Measurements from ENCODE around the gene SPEN.

SPEN gene

DNA sequence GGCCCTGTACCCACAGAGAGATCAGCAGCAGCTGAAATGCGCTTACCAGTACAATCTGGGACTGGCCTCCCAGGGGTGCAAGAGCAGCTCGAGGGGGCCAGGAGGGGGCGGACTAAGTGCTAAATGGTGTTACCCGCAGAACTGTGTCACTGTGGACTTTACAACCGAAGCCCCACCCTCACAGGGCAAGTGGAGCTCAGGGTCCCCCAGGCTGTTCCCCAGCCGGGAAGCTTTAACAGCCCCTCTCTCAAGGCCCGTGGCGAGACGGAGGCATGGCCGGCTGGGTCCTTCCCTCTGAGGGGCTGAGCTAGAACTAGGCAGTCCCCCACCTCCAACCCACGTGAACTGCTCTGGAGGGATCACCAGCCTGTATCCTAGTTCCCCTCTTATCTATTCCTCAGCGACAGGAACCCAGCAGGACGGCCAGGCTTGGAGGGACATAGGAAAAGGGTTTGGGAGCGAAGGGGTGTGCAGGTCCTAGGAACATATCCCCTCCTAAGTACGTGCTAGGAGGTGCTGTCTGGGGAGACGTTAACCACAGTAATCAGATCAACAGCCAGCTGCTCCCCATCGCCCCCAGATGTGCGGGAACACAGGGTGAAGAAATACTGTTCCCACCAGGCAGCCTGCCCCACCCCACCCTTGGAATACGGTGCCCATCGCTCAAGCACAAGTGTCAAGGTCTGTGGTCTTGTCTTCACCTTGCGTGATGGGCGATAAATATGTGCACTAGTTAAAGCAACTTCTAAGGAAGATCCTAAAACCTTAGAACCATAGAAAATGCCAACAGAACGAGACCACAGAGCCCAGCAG lies 104.0 kb downstream of the SPEN start:
- no peak overlapping the region for H3K9ac ChIP-seq (ENCODE audit: low read depth, low read length)
- no peaks in the 10 kb centered on the region for H3K27me3 ChIP-seq (ENCODE audit: control insufficient read depth, insufficient read depth, low read length)
- H3K4me1 ChIP-seq (ENCODE audit: control insufficient read depth, insufficient read depth, low read length): peaks cover 31% of the 10 kb centered on the region
- H3K36me3 ChIP-seq (ENCODE audit: control insufficient read depth, insufficient read depth, low read length): peaks cover 11% of the 10 kb centered on the region
- no peak overlapping the region for H3K27ac ChIP-seq (ENCODE audit: low read depth, low read length)
- no peak overlapping the region for H3K4me3 ChIP-seq (ENCODE audit: low read depth, low read length)
- no peaks in the 10 kb centered on the region for H3K9me3 ChIP-seq (ENCODE audit: control insufficient read depth, insufficient read depth, low read length)

DNA sequence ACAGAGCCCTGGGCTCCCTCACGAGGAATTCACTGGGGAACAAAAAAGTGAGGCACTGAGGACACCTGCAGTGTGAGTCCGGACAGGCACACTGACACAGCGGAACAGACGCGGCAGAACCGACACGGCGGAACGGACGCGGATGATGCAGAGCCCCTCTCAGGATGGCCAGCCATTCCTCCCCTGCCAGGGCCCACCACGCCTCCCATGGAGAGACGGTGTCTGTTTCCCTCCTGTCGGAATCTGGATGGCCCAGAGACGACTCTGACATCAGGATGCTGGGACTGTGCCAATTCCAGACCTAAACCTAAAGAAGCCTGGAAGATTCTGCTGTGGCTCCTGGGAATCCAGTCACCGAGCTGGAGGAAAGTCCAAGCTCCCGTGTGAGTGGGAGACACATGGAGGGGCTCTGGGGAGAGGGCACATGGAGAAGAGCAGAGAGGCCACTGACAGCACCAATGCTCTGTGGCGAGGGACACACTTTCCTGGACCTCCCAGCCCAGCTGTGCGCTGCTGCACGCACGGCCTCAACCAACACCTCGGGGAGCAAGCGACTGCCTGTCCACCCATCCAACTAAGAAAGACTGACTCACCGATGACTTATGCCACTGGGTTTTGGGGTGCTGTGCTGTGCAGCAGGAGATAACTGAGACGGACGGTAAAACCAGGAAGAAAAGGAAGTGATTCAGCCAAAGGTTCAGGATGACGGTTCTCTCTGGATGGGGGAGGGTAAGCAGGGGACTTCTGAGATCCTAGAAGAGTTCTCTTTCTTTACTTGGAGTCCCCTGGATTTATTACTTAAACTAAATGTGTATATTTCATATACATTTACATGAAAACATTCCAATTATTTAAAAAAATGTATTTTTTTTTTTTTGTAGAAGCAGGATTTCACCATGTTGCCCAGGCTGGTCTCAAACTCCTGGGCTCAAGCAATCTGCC lies 105.1 kb downstream of the SPEN start:
- H3K4me3 ChIP-seq (ENCODE audit: low read depth, low read length): no peak overlapping the region
- H3K4me1 ChIP-seq (ENCODE audit: control insufficient read depth, insufficient read depth, low read length): peaks cover 33% of the 10 kb centered on the region
- H3K36me3 ChIP-seq (ENCODE audit: control insufficient read depth, insufficient read depth, low read length): peaks cover under 1% of the 10 kb centered on the region; the same call in 1 of the 2 replicates
- no peaks in the 10 kb centered on the region for H3K9me3 ChIP-seq (ENCODE audit: control insufficient read depth, insufficient read depth, low read length)
- H3K9ac ChIP-seq (ENCODE audit: low read depth, low read length): no peak overlapping the region
- no peak overlapping the region for H3K27ac ChIP-seq (ENCODE audit: low read depth, low read length)
- H3K27me3 ChIP-seq (ENCODE audit: control insufficient read depth, insufficient read depth, low read length): no peaks in the 10 kb centered on the region

DNA sequence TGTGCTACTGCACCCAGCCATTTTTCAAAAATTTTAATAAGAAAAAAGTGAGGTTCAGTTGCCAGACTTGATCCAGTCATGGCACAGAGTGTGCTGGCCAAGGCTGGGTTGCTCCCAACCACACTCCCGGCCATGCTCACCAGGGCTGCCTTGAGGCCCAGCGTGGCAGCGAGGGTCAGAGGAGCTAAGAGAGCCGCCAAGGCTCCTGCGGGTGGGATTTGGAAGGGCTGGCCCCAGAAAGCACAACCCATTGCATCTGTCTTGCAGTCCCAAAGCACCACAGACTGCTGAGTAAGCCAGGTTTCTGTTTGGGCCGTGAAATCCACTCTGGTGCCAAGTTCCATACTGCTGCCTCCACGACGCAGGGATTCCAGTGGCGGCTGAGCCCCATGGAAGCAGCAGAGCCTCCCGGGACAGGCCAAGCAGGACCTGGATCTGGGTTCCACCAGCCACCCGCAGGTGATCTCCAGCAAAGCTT lies 105.8 kb downstream of the SPEN start:
- no peaks in the 10 kb centered on the region for H3K27me3 ChIP-seq (ENCODE audit: control insufficient read depth, insufficient read depth, low read length)
- no peak overlapping the region for H3K27ac ChIP-seq (ENCODE audit: low read depth, low read length)
- H3K9me3 ChIP-seq (ENCODE audit: control insufficient read depth, insufficient read depth, low read length): no peaks in the 10 kb centered on the region
- H3K9ac ChIP-seq (ENCODE audit: low read depth, low read length): no peak overlapping the region
- no peak overlapping the region for H3K4me3 ChIP-seq (ENCODE audit: low read depth, low read length)
- no peaks in the 10 kb centered on the region for H3K36me3 ChIP-seq (ENCODE audit: control insufficient read depth, insufficient read depth, low read length)
- H3K4me1 ChIP-seq (ENCODE audit: control insufficient read depth, insufficient read depth, low read length): peaks cover 35% of the 10 kb centered on the region

GRCh38 chr1:15953791-15954241 lies 106.3 kb downstream of the SPEN start:
- H3K27ac ChIP-seq (ENCODE audit: low read depth, low read length): no peak overlapping the region

DNA sequence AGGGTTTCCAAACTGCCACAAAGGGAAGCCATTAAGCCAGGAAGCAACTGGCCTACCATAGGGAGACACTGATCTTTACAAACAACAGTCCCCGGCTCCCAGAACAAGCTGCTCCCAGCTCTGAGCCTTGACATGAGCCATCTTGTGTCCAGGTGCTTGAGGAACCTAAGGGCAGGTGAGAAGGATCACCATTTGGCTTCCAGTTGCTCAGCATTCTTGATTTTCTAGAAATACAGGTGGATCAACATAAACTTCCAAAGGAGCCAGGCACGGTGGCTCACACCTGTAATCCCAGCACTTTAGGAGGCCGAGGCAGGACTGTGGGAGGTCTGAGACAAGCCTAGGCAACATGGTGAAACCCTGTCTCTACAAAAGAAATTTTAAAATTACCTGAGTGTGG lies 106.8 kb downstream of the SPEN start:
- no peak overlapping the region for H3K4me3 ChIP-seq (ENCODE audit: low read depth, low read length)

More at GRCh38 chr1:15953791-15954241, 106.3 kb downstream of the SPEN start:
- Histone ChIP-seq H3K36me3 (ENCODE audit: control insufficient read depth, insufficient read depth, low read length) (no peaks in the 10 kb centered on the region), H3K27me3 (ENCODE audit: control insufficient read depth, insufficient read depth, low read length) (no peaks in the 10 kb centered on the region), H3K9ac (ENCODE audit: low read depth, low read length) (no peak overlapping the region), H3K4me3 (ENCODE audit: low read depth, low read length) (no peak overlapping the region), H3K4me1 (ENCODE audit: control insufficient read depth, insufficient read depth, low read length) (peaks cover 31% of the 10 kb centered on the region), H3K9me3 (ENCODE audit: control insufficient read depth, insufficient read depth, low read length) (no peaks in the 10 kb centered on the region)

DNA sequence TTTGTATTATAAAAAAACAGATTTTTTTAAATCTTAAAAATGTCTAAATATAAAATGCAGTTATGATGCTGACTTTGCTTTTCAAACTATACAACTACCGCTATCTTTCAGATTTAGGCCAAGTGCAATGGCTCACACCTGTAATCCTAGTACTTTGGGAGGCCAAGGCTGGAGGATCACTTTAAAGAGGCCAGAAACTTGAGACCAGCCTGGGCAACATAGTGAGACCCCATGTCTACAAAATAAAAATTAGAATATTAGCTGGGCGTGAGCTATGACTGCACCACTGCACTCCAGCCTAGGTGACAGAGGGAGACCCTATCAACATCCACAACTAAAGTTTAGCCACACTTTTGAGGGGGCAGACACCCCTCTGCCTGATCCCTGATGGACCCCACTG lies 108.0 kb downstream of the SPEN start:
- H3K4me1 ChIP-seq (ENCODE audit: control insufficient read depth, insufficient read depth, low read length): peaks cover 14% of the 10 kb centered on the region

More for the DNA sequence above, 106.8 kb downstream of the SPEN start:
- H3K27me3 ChIP-seq (ENCODE audit: control insufficient read depth, insufficient read depth, low read length): no peaks in the 10 kb centered on the region
- H3K9ac ChIP-seq (ENCODE audit: low read depth, low read length): no peak overlapping the region
- H3K4me1 ChIP-seq (ENCODE audit: control insufficient read depth, insufficient read depth, low read length): peaks cover 26% of the 10 kb centered on the region
- H3K27ac ChIP-seq (ENCODE audit: low read depth, low read length): peak overlapping the region; percentile 6
- no peaks in the 10 kb centered on the region for H3K36me3 ChIP-seq (ENCODE audit: control insufficient read depth, insufficient read depth, low read length)
- H3K9me3 ChIP-seq (ENCODE audit: control insufficient read depth, insufficient read depth, low read length): no peaks in the 10 kb centered on the region

GRCh38 chr1:15956150-15956549 lies 108.6 kb downstream of the SPEN start:
- Histone ChIP-seq H3K9me3 (ENCODE audit: control insufficient read depth, insufficient read depth, low read length) (no peaks in the 10 kb centered on the region), H3K27me3 (ENCODE audit: control insufficient read depth, insufficient read depth, low read length) (no peaks in the 10 kb centered on the region), H3K9ac (ENCODE audit: low read depth, low read length) (no peak overlapping the region), H3K27ac (ENCODE audit: low read depth, low read length) (no peak overlapping the region), H3K4me1 (ENCODE audit: control insufficient read depth, insufficient read depth, low read length) (peaks cover 14% of the 10 kb centered on the region), H3K36me3 (ENCODE audit: control insufficient read depth, insufficient read depth, low read length) (no peaks in the 10 kb centered on the region), H3K4me3 (ENCODE audit: low read depth, low read length) (no peak overlapping the region)

More for the DNA sequence above, 108.0 kb downstream of the SPEN start:
- no peaks in the 10 kb centered on the region for H3K27me3 ChIP-seq (ENCODE audit: control insufficient read depth, insufficient read depth, low read length)
- no peaks in the 10 kb centered on the region for H3K9me3 ChIP-seq (ENCODE audit: control insufficient read depth, insufficient read depth, low read length)
- no peak overlapping the region for H3K9ac ChIP-seq (ENCODE audit: low read depth, low read length)
- no peak overlapping the region for H3K4me3 ChIP-seq (ENCODE audit: low read depth, low read length)
- no peaks in the 10 kb centered on the region for H3K36me3 ChIP-seq (ENCODE audit: control insufficient read depth, insufficient read depth, low read length)
- no peak overlapping the region for H3K27ac ChIP-seq (ENCODE audit: low read depth, low read length)

GRCh38 chr1:15957221-15958095 lies 110.0 kb downstream of the SPEN start:
- H3K9ac ChIP-seq (ENCODE audit: low read depth, low read length): no peak overlapping the region
- no peak overlapping the region for H3K27ac ChIP-seq (ENCODE audit: low read depth, low read length)
- H3K27me3 ChIP-seq (ENCODE audit: control insufficient read depth, insufficient read depth, low read length): no peaks in the 10 kb centered on the region
- no peaks in the 10 kb centered on the region for H3K36me3 ChIP-seq (ENCODE audit: control insufficient read depth, insufficient read depth, low read length)
- H3K4me3 ChIP-seq (ENCODE audit: low read depth, low read length): no peak overlapping the region
- no peaks in the 10 kb centered on the region for H3K9me3 ChIP-seq (ENCODE audit: control insufficient read depth, insufficient read depth, low read length)
- H3K4me1 ChIP-seq (ENCODE audit: control insufficient read depth, insufficient read depth, low read length): peaks cover 17% of the 10 kb centered on the region

- no peak overlapping the region for H3K9ac ChIP-seq (ENCODE audit: low read depth, low read length)
- H3K27me3 ChIP-seq (ENCODE audit: control insufficient read depth, insufficient read depth, low read length): no peaks in the 10 kb centered on the region
- no peaks in the 10 kb centered on the region for H3K9me3 ChIP-seq (ENCODE audit: control insufficient read depth, insufficient read depth, low read length)
- H3K36me3 ChIP-seq (ENCODE audit: control insufficient read depth, insufficient read depth, low read length): no peaks in the 10 kb centered on the region
- H3K4me1 ChIP-seq (ENCODE audit: control insufficient read depth, insufficient read depth, low read length): peaks cover 17% of the 10 kb centered on the region
- H3K27ac ChIP-seq (ENCODE audit: low read depth, low read length): no peak overlapping the region
- no peak overlapping the region for H3K4me3 ChIP-seq (ENCODE audit: low read depth, low read length)
Measured at GRCh38 chr1:15958111-15958510, 110.6 kb downstream of the SPEN start.

DNA sequence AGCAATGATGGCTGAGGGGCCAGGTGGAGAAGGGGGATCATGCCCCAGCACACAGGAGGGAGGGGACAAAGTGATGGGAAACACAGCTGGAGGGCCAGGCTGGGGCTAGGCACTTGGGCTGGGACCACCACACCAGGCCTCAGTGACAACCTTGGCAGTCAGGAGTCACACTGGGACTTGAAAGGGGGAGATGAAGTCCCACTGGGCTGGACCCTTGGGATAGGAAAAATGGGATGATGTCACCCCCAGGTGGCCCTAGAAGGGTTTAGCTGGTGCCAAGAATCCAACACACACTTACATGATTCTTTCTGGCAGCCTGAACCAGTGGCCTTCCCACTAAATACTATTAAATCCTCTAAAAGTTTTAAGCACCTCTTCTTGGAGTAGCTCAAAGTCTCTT lies 111.3 kb downstream of the SPEN start:
- Histone ChIP-seq H3K4me1 (ENCODE audit: control insufficient read depth, insufficient read depth, low read length) (peaks cover 15% of the 10 kb centered on the region), H3K27me3 (ENCODE audit: control insufficient read depth, insufficient read depth, low read length) (no peaks in the 10 kb centered on the region), H3K9me3 (ENCODE audit: control insufficient read depth, insufficient read depth, low read length) (no peaks in the 10 kb centered on the region), H3K27ac (ENCODE audit: low read depth, low read length) (no peak overlapping the region), H3K9ac (ENCODE audit: low read depth, low read length) (no peak overlapping the region), H3K36me3 (ENCODE audit: control insufficient read depth, insufficient read depth, low read length) (no peaks in the 10 kb centered on the region), H3K4me3 (ENCODE audit: low read depth, low read length) (no peak overlapping the region)
